HG02943 (cell line): ENCODE measurements around the gene CSMD2.

Experiments
- ATAC-seq: cut with Tn5 transposase; IDR thresholded peaks from one replicate; pipeline ENCODE4 v1.9.1; 2021; ENCODE audit warnings: mild to moderate bottlenecking, low read depth, moderate library complexity; ENCODE audit not compliant: unreplicated experiment

Gene CSMD2

DNA sequence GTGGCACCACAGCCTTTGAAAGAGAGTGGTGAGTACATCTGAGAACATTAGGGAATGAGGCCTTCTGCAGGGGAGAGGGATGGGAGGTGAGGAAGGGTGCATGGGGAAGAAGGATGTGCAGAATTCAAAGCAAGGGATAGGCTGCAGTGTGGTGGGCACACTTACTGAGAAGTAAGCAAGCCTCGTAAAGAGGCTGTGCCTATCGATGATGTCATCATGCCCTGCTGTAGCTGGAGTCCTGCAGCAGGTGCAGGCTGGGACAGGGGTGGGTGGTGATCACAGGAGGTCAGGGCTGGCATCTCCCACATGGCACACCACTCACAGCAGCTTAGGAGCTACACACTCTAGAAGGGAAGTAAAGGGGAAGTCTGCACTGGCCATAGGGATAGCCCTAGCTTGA, 676.4 kb downstream of the CSMD2 start:
- ATAC-seq = no peak

DNA sequence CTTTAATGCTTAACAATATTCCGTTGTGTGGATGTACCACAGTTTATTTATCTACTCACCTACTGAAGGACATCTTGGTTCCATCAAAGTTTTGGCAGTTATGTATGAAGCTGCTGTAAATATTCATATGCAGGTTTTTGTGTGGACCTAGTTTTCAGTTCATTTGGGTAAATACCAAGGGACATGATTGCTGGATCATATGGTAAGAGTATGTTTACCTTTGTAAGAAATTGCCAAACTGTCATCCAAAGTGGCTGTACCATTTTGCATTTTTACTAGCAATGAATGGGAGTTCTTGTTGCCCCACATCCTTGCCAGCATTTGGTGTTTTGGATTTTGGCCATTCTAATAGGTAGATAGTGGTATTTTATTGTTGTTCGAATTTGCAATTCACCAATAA, 682.6 kb downstream of the CSMD2 start:
- no peak for ATAC-seq

DNA sequence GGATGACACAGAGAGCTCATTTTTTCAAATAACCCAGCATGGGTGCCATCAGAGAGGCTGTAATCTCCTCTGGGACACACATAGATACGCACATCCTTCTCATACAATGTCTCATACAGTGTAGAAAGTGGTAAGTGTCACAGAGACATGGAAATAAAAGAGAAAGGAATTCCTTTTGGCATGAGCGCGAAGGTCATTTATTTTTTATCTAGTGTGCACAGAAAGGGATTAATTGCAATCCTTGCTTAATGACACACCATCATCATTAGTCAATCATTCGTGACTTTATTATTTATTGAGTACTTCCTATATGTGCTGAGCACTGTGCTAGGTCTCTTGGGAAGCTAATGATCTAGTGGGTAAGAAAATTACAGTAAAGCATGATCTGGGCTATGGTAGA, 687.6 kb downstream of the CSMD2 start:
- no peak for ATAC-seq

DNA sequence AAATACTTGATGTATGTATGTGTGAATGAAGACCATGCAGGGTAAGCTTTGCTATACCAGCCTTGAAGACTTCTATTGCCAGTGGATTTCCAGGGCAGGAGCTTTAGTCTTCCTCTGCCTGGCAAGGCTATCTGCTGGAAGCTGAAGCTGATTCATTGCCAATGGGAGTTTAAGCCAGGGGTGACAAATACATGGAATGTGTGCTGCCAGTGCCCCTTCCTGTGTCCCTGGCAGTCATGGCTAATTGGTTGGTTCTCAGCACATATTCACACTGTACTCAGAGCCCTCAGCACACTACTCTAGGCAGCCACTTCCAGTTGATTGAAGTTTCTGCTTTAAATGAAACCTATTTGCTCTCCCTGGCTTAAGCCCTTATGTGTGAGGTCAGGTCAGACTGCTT, 691.1 kb downstream of the CSMD2 start:
- no peak for ATAC-seq

DNA sequence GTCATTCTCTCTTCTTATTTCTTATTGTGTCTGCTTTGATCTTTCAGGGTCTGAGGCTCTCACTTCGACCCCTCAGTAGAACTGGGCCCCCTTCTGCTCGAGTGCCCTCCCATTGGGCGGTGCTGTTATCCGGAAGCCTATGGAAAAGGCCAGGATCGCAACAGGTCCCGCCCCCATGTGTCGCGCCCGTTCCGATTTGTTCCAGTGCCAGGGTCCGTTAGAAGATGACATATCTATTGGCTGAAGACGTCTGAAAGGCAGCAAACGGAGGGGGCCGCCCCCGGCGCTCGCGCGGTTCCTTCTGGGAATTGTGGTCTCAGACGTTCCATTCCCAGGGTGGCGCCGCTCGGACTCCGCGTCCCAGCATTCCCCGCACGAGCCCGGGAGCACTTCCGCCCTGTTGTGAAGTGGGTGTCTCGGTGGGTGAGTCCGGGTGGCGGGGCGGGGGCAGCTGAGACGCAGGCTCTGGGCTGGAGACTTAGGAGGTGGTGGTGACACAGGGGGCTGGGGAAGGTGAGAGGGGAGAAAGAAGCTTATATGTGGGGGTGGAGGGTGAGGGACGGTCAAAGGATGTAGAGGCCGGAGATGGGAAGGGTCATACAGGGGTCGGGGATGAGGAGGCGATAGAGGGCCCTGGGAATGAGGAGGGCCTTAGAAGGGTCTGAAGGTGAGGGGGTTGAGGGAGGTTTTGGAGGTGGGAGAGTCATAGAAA, 692.6 kb downstream of the CSMD2 start, which contains the start of gene ZSCAN20:
Gene ZSCAN20 (plus strand): TSS at position 377 of the 712 bp plus-strand sequence. CDS start 6,644 bp downstream, outside the sequence.
- peak; percentile 93 for ATAC-seq

DNA sequence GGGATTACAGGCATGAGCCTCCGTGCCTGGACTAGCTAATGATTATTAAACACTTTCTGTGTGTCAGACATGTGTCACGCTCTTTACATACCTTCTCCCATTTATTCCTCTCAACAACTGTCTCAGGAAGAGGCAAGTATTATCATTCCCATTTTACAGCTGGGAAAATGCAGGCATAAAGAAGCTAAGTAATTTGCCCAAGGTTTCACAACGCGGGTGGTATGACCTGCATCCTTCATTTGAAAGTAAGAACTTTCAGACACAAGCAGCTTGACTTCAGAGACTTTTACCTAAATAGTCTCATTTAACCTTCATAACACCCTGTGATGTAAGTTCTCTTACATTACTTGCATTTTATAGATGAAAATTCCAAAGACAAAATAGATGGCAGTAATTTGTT, 693.6 kb downstream of the CSMD2 start:
- no peak for ATAC-seq

DNA sequence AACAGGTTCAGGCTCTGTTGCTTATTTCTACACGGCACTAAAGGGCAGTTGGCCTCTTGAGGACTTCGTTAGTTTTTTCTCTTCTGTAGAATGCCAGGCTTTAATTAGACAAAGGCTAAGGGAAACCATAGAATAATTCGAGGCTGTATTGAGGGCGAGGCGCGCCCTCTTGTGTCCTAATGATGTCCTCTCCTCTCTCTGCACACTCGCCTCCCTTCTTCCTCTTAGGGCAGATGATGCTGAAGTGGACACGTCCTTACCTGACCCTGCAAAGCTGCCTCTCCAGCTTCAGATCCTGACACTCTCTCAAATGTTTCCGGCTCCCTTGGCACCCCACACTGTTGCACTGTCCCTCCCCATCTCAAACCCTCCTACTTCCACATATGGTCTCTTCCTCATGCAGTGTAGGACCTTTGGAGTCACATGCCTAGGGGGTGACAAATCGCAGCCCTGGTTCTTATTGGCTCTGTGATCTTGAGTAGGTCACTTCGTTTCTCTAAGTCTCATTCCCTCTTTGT, 694.5 kb downstream of the CSMD2 start:
- ATAC-seq = no peak

DNA sequence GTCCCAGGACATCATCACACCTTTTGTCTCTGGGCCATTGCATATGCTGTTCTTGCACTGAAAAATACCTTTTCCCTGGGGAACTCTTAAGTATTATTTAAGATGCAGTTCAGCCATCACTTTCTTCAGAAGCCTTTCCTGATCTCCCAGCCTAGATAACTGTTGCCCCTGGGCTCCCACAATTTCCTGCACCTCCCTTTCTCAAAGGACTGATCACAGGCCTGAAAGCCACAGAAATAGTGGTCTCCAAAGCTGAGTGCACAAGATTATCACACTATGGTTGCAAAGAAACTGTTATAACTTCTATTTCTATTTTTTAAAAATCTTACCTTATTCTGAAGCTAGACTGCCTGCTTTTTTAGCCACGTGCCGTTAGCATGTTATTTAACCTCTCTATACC, 695.3 kb downstream of the CSMD2 start:
- no peak for ATAC-seq

DNA sequence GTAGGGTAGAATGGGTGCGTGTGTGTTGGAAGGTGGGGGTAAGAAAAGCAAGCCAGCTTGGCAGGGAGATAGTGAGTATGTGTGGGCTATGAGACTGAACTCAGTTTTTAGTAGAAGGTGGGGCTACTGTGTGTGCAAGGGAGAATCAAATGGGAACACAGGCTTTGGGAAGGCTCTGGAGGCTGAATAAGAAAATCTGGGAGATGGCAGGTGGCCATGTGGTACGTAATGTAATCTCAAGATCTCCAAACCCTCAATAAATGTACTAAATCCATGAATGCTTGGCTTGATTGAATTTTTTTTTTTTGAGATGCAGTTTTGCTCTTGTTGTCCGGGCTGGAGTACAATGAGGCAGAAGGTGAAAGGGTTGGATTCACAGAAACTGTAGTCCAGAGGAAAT, 696.1 kb downstream of the CSMD2 start:
- no peak for ATAC-seq

DNA sequence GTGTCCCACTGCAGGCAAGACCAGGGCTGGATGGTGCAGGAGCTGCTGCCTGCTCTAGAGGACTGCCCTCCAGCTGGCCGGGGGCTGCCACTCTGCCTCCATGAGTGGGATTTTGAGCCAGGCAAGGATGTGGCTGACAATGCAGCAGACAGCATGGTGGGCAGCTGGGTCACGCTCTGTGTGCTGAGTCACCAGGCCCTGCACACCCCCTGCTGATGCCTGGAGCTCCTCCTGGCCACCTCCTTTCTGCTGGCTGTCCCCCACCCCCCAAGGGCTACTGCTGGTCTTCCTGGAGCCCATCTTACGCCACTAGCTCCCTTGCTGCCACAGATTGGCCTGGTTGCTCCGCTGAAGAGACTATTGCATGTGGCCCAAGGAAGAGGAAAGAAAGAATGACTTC, 696.5 kb downstream of the CSMD2 start:
- no peak for ATAC-seq

DNA sequence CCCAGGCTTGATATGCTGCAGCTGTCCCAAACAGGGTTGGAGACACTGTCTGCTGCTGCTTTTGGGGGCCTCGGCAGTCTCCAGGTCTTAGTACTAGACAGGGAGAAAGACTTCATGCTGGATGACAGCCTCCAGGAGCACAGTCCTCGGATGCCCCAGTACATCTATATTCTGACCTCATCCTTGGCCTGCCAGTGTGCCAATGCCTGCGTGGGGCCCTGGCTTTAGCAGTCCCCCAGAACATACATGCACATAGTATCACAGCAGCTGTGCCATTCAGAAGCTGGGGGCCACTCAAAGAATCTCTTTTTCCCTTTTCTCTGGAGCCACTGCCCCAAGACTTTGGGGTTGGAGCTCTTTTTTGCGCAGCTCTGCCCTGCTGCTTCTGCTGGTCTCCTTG, 697.0 kb downstream of the CSMD2 start:
- no peak for ATAC-seq

DNA sequence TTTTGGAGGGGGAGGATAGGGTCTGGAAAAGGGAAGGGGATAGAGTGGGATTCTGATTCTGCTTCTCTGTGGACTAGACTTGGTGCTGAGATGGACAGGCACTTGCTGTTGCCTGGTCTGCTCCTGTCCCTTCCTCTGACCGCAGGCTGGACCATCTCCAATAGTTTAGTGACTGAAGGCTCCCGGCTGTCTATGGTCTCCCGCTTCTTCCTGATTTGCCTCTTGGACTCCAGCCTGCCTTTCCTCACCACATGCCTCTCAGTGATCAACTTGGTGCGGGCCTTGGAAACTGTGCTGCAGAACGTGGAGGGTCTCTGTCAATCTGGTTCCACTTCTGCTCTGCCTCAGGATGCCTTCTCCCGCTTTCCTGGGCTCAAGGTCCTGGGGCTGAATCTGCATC, 698.9 kb downstream of the CSMD2 start:
- no peak for ATAC-seq

DNA sequence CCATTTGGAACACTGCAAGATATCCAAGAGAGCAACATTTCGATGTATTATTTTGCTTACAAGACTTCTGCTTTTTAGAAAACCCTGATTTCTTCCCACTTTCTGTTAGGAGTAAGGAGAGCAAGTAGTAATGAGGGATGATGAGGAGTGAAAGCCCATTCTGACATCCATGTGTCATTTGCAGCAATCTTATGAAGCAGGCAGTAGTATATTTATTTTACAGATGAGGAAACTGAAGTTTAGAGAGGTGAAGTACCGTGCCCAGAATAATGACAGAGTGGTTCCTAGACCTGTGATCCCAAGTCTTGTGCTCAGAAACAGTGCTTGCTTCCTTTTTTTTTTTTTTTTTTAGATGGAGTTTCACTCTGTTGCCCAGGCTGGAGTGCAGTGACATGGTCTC, 699.7 kb downstream of the CSMD2 start:
- no peak for ATAC-seq

DNA sequence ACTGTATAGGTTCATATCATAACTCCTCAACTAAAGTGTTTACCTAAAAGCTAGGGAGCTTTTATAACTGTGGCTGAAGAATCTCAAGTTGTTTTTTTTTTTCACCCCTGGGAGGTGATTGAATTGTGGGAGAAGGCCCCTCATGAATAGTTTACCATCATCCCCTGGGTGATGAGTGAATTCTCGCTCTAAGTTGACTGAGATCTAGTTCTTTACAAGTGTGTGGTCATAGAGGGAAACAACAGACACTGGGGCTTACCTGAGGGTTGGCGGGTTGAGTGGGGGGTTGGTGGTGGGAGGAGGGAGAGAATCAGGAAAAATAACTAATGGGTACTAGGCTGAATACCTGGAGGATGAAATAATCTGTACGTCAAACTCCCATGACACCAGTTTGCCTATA, 700.5 kb downstream of the CSMD2 start:
- ATAC-seq = no peak
